ENCODE results near the gene TNK2. TPM values are rescaled to one million over a fixed set of nuclear protein-coding genes. Genes with fewer than 3 reads are reported as not detected.
"Not testable (repeated sequence)": the region's sequence is repeated elsewhere in the genome, so short reads cannot be mapped to it uniquely, and the experiment has no call there.

TNK2 gene
- total RNA-seq, 1 experiment from 2014 or later, result 55.1 TPM

DNA sequence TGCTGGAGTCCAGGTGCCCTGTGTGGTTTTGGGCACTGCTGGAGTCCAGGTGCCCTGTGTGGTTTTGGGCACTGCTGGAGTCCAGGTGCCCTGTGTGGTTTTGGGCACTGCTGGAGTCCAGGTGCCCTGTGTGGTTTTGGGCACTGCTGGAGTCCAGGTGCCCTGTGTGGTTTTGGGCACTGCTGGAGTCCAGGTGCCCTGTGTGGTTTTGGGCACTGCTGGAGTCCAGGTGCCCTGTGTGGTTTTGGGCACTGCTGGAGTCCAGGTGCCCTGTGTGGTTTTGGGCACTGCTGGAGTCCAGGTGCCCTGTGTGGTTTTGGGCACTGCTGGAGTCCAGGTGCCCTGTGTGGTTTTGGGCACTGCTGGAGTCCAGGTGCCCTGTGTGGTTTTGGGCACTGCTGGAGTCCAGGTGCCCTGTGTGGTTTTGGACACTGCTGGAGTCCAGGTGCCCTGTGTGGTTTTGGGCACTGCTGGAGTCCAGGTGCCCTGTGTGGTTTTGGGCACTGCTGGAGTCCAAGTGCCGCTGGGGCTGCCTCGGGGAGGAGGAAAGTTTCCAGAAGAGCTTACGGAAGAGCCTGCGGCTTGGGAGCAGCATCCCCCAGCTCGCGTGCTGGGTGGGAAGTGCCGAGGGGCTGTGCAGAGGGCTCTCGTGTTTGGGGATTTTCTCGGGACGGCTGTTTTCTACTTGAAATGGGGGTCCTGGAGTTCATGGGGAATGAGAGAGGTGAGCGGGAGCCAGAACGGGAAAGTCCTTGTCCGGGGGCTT lies 83.7 kb downstream of the TNK2 start:
- DNase-seq (ENCODE audit: low read depth, low spot score); H3K27ac ChIP-seq (ENCODE audit: low read depth, low read length); H3K9me2 ChIP-seq (ENCODE audit: insufficient read depth); H3K9ac ChIP-seq (ENCODE audit: low read length); H3K4me3 ChIP-seq (replicated peaks in 1 of 2; ENCODE audit: low read depth in 1 of 2, low read length in 2 of 2); BruUV-seq (replicated peaks); CTCF ChIA-PET; ATAC-seq; H3K27me3 ChIP-seq (ENCODE audit: insufficient read depth, low read length); POLR2A ChIA-PET; H3K4me1 ChIP-seq (ENCODE audit: control insufficient read depth in 1 of 2, insufficient read depth in 2 of 2, low read length in 2 of 2); H3K4me2 ChIP-seq (ENCODE audit: low read length); H3K9me3 ChIP-seq (ENCODE audit: control insufficient read depth in 1 of 2, insufficient read depth in 1 of 2, low read depth in 1 of 2, low read length in 2 of 2); H2AFZ ChIP-seq (ENCODE audit: low read depth, low read length, poor library complexity, severe bottlenecking); intact Hi-C loops (cut with micrococcal nuclease); H3K36me3 ChIP-seq (ENCODE audit: control insufficient read depth in 1 of 2, insufficient read depth in 2 of 2, low read length in 2 of 2); H3K79me2 ChIP-seq (ENCODE audit: insufficient read depth, low read length); H4K20me1 ChIP-seq (ENCODE audit: insufficient read depth); RAD21 ChIA-PET (ENCODE audit: low non-redundant PET in 1 of 2, low total read pairs in 2 of 2, uncharacterized antibody in 2 of 2, unreplicated experiment in 2 of 2): not testable (repeated sequence)

DNA sequence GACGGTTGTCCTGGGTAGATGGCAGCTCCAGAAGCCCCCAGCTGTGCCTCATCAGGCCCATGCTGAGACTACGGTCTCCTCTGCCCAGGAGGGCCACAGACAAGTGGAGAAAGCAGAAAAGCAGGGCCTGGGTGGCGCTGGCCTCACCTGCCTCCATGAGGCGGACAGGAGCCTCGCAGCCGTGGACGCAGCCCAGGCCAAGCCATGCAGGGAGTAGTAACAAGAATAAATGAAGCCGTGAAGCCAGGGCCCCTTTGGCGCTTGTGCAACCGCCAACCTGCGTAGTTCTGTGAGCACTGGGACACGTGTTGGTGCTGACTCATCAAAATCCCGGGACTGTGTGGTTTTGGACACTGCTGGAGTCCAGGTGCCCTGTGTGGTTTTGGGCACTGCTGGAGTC lies 84.4 kb downstream of the TNK2 start:
- CTCF ChIA-PET, result no interaction called here
- Histone ChIP-seq H3K27ac (ENCODE audit: low read depth, low read length) (no peak overlapping the region), H3K9me3 (ENCODE audit: control insufficient read depth in 1 of 2, insufficient read depth in 1 of 2, low read depth in 1 of 2, low read length in 2 of 2) (no peaks in the 10 kb centered on the region), H3K79me2 (ENCODE audit: insufficient read depth, low read length) (no peaks in the 10 kb centered on the region), H4K20me1 (ENCODE audit: insufficient read depth) (no peaks in the 10 kb centered on the region), H3K9ac (ENCODE audit: low read length) (no peak overlapping the region), H3K4me3 (replicated peaks in 1 of 2; ENCODE audit: low read depth in 1 of 2, low read length in 2 of 2) (no peak overlapping the region), H3K9me2 (ENCODE audit: insufficient read depth) (no peaks in the 10 kb centered on the region), H3K4me1 (ENCODE audit: control insufficient read depth in 1 of 2, insufficient read depth in 2 of 2, low read length in 2 of 2) (peaks cover 2 to 10% of the 10 kb centered on the region in 2 experiments; a peak in 1 of 4 replicates), H3K36me3 (ENCODE audit: control insufficient read depth in 1 of 2, insufficient read depth in 2 of 2, low read length in 2 of 2) (no peaks in the 10 kb centered on the region), H3K27me3 (ENCODE audit: insufficient read depth, low read length) (no peaks in the 10 kb centered on the region), H2AFZ (ENCODE audit: low read depth, low read length, poor library complexity, severe bottlenecking) (no peak overlapping the region), H3K4me2 (ENCODE audit: low read length) (no peak overlapping the region)
- no peak for TF ChIP-seq POLR2AphosphoS5 (IDR thresholded peaks at IDR 0.05; ENCODE audit: low read depth, low read length)
- TF ChIP-seq ELF1 (IDR thresholded peaks at IDR 0.05; ENCODE audit: borderline replicate concordance, low read depth), result no peak
- TF ChIP-seq, protein P1, sequence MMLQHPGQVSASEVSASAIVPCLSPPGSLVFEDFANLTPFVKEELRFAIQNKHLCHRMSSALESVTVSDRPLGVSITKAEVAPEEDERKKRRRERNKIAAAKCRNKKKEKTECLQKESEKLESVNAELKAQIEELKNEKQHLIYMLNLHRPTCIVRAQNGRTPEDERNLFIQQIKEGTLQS (IDR thresholded peaks at IDR 0.05), result no peak
- TF ChIP-seq CEBPB (IDR thresholded peaks at IDR 0.05; ENCODE audit: low read depth), result no peak
- TF ChIP-seq SRF (IDR thresholded peaks at IDR 0.05; ENCODE audit: low read depth), result no peak
- TF ChIP-seq ZNF274 (IDR thresholded peaks at IDR 0.05; ENCODE audit: low read depth, low read length), result no peak
- TF ChIP-seq SP1 (IDR thresholded peaks at IDR 0.05; ENCODE audit: low read depth), result no peak
- TF ChIP-seq, protein P2, sequence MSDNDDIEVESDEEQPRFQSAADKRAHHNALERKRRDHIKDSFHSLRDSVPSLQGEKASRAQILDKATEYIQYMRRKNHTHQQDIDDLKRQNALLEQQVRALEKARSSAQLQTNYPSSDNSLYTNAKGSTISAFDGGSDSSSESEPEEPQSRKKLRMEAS (IDR thresholded peaks at IDR 0.05), result no peak
- RAD21 ChIA-PET (ENCODE audit: low non-redundant PET in 1 of 2, low total read pairs in 2 of 2, uncharacterized antibody in 2 of 2, unreplicated experiment in 2 of 2), result no interaction called here
- POLR2A ChIA-PET, result no interaction called here
- ATAC-seq (peak; percentile 57), DNase-seq (ENCODE audit: low read depth, low spot score) (no peak)
- BruUV-seq (replicated peaks), result no TSS peak
- intact Hi-C loops (cut with micrococcal nuclease), result no loop called here

Measured in HCT116 (cell line).